Urothelium cell line (cell line): ENCODE results near the gene LITAFD.
A peak's percentile ranks its signal among the peaks of the same experiment; 100 is the strongest.

Experiments used
- DNase-seq: peaks from one replicate; pipeline ENCODE4 v3.0.0; 2011; ENCODE audit warnings: low spot score, mixed read lengths
- FAIRE-seq: peaks from 2 replicates; lab custom pipeline; 2011; peaks lifted over from hg19 to GRCh38; lab: Jason Lieb, UNC

LITAFD gene

DNA sequence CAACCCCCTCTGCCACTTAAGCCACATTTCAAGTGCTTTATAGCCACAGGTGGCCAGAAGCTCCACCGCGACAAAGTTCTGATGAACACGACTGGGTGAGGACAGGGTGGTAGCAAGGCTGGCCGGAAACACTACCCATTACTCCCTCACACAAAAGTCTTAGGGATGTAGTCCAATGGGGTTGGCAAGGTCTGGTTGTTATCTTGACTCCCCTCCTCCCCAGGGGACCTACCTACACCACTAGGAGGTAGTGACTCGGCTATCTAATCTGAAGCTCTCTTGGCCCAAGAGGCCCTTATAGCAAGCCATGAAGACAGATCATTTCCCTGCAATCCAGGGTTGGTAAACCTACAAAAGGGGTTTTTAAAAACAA, 8.4 kb downstream of the LITAFD start:
- FAIRE-seq: no peak
- no peak for DNase-seq

DNA sequence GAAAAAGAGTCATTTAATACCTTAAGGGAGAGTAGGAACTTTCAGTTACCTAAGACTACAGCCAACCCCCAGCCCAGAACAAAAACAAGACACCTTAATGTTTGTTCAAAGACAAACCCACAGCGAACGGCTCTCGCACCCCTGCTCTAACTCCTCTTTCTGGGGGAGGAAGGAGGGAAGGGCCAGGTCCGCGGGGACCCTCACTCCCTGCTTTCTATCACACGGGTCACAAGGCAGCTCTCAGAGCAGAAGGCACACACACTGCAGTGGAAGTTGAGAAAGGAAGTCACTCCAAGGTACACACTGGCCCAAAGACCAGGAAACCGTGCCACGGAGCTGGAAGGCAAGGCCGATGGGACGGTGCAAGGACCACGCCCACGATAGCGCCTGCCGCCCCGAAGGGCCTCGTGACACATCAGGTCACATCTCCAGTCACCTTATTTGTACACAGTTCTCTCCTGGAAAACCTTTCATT, 10.0 kb downstream of the LITAFD start:
- FAIRE-seq (no peak), DNase-seq (no peak)

DNA sequence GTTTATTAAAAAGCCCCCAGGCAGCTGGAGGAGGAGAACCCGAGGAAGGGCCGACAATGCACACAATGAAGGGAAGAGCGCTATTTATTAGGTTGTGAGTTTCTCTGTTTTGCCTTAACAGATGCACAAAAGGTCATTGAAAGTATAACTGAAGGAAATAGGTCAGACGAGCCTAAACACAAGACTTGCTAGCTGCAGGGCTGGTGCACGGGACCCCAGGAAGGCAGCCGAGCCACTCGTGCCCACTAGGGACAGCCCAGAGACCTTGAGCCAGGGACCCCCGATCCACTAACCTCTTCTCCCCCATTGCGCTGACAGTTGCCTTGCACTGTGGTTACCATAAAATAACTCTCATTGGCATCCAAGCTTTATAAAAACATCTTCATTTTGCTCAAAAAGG, 11.3 kb downstream of the LITAFD start:
- FAIRE-seq: no peak
- no peak for DNase-seq

DNA sequence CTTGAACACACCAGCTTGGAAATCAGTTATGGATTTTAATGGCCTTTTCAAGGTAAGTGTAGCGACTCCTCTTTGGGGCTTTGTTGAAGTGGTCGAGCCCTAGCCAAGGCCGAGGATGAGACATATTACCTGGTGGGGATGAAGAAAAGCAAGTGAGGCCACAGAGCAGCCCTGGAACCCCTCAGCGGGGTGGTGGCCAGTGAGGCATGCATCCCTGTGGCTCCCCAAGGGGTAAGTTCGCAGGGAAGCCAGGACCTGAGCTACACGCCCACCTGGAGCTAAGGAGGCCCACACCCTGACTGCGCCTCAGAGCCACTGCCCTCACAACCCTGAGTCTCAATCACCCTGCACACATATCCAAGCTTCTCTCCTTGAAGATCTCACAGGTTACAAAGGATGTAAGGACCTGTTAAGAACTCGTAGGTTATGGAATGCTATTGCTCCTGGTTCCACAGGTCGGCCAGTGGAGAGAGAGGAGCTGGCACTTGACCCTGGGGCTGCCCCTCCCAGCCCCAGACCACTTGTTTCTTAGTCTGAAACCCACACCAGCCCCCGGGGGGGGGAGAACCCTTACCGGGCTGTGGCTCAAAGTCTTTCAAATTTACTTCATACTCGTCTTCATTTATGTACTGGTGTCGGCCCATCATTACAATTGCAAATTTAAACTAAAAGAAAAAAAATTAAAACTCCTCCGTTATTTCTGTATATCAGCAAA, 12.0 kb downstream of the LITAFD start:
- no peak for FAIRE-seq
- DNase-seq: no peak

DNA sequence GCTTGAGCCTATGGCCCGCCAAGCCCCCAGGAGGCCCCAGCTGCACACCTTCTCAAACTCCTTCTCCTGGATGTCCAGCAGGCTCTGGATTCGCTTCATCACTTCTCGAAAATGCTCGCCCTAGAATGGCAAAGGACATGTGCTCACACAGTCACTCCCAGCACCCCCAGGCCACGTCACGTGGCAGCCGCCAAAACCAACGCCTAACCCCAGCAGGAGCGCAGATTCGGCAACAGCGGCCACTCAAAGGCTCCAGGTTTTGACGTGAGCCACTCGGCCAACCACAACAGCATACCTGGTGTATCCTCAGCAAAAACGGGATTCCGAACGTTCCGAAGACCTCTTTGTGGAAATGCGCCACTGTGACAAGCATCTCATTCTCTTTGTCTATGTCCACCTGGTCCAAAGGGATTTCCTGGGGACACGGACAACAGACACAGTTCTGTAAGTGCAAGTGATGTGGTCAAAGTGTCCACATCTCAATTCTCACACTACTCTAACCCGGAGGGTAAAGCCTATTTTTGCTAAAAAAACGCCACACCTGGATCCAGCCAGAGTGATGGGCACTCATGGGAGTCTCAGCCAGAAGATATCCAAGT, 12.7 kb downstream of the LITAFD start:
- no peak for DNase-seq
- no peak for FAIRE-seq

DNA sequence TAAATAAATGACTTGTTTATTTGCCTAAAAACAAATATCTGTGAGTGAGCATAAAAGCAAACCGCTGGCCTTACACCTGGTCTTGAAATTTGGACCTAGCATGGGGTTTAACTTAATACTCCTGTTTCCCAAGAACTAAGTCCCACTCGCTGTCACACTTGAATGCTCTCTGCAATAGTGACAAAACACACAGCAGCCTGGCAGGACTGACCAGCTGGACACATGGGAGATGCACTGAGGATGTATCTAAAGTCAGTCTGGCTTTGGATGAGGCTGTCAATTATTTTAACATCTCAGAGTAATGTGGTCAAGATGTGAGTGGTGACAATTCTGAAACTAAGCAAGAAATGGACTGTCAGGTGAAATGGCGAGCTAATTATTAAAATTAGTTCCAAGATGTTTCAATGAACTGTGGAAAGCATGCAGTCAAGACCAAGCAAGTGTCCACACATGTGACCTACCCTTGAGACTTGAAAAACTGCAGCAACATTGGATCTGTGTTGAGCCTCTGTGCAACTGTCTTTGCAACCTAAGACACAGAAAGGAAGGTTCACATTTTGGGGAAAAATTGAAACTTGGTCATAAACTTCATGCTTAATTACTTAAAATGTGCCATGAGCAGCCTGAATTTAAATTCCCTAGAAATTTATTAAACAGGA, 16.6 kb downstream of the LITAFD start:
- DNase-seq (no peak), FAIRE-seq (no peak)

DNA sequence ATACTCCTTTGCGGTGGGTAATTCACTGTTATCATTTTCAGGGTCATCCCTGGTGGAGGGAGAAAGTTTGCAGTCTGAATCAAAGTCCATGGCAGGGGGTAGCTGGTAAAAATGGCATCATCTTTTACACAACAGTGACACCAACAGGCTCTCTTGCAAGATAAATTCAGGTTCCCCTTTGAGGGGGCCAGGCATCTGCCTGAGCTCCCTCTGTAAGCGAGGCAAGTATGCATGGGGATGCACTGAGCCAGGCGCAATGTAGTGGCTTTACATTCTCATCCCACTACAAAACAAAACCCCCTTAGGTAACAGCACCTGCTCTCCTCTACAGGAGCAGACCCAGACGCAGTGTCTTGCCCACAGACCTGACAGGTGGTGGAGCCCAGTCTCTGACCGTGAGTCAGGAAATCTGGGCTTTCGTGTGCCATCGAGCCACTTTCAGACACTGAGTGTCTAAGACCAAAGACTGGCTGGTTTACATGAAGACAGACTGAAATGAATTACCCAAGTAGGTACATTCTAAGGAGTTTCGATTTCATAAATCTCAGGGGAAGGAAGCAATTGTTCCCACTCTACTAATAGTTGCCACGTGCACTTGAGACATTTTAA, 17.7 kb downstream of the LITAFD start:
- DNase-seq: no peak
- FAIRE-seq: no peak

DNA sequence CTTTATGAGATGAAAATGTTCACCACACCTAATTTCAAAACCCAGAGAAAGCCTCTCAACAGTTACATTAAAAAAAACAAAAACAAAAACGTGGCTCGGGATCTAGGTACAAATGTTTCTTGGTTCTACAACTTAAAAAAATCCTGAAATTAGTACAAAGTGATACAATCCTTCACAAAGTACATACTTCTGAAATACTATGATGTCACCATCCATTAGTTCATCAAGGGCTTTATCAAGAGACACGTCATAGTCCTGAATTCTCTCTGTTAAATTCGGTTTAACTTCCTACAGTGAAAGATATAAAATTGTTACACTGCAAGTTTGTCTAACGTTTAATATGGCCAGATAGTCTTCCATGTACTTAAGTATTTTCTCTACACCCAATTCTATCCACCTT, 18.2 kb downstream of the LITAFD start:
- DNase-seq: no peak
- FAIRE-seq: no peak

DNA sequence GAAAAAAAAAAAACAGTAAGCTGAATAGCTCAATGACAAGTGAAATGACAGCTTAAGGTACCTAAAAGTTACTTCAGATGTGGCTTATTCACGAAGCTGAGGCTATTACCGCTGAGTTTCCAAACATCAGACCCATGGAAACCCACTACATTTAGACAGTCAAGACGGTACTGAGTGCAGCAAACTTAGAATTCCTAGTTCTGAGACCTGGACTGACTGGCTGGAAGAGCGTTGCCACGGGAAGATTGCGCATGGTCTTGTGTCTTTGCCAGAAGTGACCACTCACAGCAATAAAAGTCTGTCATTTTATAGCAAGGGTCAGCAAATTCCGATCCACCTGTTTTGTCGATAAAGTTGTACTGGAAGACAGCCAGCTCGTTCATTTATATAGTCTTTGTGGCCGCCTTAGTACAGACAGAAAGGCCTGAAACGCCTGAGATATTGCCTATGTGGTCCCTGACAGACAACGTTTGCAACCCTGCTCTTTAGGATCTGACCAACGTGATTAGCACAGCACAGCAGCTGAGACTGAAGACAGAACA, 19.2 kb downstream of the LITAFD start:
- FAIRE-seq (no peak), DNase-seq (no peak)

DNA sequence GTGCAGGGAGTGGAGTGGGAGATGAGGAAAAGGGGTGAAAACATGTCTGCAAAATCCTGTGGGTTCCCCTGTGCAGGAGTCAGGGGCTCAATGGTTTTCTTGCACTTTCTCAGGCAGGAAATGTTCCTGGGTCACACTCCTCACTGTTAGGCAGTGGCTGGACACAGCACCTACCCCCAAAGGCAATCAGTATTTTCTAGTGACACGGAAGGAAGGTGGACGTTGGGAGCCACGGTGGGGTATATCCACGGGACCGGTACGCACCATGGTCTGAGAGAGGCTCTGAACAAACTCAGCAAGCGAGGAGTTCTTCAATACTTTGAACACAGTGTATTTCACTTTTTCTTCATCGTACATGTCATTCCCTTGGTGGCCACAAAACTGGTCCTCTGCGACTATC, 20.9 kb downstream of the LITAFD start:
- DNase-seq (no peak), FAIRE-seq (no peak)

DNA sequence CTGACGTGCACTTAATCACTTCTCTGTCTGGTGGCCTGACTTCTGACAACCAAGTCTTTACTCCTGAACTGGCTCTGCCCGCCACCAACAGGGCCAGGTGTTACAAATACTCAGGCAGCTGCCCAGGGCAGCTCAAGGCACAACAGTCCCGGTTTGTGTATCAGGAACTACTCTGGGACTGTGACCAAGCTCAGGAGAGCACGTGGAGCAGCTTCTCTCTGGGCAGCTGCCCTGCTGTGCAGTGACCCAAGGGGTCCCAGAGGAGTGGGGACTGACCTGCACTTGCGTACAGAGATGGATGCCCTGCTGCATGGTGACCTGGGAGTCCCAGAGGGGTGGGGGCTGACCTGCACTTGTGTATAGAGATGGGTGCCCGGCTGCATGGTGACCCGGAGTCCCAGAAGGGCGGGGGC, 21.9 kb downstream of the LITAFD start:
- no peak for FAIRE-seq
- DNase-seq: no peak

DNA sequence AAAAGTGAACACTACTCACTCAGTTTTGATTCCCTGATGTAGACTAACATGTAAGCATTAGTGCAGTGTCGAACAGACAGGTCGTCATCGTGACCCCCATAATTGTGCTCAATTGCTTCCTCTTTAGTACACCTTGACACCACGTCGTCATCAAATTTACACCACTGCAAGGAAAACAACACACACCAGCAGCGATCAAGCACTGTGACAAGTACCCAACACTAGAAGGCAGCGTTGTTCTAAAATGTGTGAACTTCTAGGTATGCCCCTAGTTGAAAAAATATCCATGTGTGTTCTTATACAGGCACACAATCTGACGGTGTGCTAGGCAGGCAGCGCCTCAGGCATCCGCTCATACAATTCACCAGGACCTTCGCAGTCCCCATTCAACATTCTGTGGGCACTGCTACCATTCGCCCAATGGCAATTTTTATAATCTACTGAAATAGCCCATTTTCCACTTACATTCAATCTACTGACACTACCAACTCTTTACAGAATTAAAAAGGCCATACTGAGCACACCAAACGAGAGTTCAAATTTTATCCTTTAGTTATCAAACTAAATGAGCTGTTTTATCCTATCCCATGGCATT, 23.1 kb downstream of the LITAFD start:
- FAIRE-seq (no peak), DNase-seq (peak; percentile 21)

DNA sequence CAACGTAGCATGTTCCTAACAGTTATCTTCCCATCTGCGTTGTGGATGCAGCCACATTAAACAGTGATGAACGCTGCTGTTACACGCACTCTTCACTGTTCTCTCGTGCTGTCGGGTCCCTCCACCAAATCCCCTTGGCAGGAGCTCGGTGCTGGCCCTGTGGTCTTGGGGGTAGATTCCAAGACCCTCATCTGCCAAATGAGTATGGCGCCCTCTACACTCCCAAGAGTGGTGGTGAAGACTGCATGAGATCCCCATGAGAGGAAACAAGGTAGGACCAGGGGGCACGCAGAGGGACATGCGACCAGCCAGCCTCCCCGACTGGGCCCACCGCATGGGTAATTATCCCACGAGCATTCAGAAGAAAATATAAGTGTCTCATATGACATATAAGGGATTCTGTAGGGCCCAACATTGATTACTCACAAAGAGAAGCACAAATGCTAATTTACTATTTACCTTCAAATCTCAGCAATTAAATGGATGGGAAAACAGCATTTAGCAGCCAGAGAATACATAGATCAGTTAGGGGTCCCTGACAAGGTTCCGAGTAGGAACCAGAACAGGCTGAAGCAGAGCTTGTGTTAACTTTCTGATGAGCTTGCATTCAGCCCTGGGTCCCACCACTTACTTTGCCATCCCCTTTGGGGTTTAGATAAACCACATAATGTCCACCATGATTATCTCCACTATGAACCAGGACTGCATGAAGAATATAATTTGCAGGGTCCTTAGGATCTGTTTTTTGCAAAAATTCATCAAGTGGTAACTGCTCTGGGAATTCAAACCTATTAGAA, 23.8 kb downstream of the LITAFD start:
- no peak for FAIRE-seq
- no peak for DNase-seq

DNA sequence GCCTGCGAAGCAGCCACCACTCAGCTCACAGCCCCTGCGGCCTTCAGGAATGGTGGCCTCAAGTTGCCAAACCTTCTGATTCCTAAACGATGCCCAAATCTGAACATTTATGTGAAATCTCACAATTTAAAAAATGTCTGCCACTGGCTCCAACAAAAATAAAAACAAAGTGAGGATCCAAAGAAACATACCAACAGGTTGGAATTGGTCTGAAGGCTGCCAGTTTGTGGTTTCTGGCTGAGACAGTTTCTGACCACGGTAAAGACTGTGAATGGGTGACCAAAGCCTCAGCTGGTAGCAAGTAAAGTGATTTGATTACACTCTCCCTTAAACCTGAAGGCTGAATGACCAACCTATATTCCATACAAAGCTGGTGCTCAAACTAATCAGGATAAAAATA, 24.9 kb downstream of the LITAFD start:
- FAIRE-seq (no peak), DNase-seq (no peak)

DNA sequence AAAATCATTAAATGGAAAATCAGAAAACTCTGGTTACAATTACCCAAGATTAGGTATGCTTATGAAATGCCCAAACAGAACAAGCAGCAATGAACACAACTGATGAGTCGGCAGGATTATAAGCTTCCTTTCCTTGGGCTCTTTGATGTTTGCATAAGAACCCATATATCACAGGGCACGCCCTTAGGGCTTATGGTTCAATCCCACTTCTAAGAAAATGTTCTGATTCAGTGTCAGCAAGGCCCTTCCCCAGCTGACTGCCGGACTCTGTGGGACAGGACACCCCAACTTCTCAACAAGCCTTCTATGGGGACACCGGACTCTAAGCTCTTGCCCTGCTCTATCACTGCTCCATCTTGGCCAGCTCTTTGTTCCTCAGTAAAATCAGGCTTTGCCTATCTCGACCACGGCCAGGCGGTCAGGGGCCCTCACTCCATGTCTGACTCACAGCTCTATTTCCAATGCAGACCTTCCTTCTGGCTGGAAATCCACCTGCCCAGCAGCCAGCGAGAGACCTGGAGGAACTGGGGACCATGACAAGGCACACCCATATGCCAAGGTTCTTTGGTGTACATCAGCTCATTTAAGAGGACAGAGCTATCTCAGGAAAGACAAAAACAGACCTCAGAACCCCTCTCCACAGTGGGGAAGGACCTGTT, 26.8 kb downstream of the LITAFD start:
- DNase-seq: no peak
- FAIRE-seq: no peak

DNA sequence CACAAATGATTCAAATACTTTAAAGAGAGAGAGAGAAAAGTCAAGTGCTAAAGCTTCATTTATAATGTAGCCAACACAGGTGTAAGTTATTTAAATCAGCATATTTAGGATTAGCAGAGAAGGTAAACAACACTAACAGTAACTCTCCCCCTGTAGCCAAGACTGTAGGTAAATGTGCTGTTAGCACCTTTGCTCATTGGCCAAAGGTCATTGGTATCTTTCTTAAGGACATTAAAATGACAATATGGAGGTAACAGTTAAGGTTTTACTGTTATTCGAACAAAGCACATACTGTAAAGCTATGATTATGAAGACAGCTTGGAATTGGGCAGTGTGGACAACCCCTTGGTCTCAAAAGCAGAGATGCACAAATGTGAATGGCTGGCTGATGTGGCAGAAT, 28.7 kb downstream of the LITAFD start:
- DNase-seq (no peak), FAIRE-seq (no peak)

DNA sequence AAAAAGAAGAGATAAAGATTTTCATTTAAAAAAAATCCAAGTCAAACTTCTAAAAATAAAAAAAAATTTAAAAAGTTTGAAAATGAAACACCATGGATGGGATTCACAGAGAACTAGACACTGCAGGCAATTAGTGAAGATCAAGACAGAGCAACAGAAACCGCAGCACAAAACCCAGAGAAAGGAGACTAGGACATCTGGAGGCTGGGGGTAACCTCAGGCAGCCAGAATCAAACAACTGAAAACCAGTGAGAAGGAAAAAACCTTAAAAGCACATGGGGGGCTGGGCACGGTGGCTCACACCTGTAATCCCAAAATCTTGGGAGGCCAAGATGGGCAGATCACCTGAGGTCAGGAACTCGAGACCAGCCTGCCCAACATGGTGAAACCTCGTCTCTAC, 30.6 kb downstream of the LITAFD start:
- FAIRE-seq: no peak
- no peak for DNase-seq

DNA sequence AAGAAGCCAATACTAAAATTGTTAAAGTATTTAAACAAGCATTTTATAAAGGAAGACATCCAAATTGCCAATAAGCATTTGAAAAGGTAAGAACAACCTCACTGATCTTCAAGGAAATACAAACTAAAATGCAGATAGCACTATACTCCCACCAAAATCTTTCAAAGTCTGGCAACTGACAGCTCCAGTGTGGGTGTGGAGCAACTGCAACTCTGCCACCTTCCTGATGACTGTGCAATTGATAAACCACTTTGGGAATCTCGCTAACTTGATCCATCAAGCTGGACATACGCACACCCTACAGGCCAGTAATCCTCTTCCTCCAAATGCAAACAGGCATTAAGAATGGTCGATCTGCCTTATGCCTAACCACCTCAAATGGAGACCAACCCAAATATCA, 31.9 kb downstream of the LITAFD start:
- no peak for DNase-seq
- no peak for FAIRE-seq

DNA sequence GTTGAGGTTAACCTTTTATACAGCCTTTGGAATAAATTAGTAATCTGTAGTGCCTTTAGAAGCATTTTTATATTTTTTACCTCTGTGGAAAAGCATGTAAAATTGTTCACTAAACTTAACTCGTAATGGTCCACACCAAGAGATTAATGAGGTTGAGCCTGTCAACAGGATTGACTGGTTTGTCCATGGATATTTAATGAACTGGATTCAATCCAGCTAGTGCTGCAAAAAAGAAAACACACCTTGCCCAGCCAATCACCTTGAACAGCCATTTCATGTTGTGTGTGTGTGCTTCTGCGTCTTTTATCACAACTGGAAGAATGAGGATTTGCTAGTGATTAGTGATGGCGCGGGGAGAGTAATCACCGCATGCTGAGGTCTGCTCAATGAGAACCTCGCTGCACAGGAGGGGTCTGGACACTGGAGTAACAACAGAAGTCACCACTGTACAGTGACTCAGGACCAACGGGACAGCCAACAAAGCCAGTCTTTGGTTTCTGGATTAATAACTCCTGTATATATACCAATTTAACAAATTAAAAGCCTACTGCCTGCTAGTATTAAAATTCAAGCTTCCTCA, 33.7 kb downstream of the LITAFD start:
- FAIRE-seq (no peak), DNase-seq (no peak)
